ENCODE results near the gene JMJD8. TPM values are rescaled to one million over a fixed set of nuclear protein-coding genes. Genes with fewer than 3 reads are reported as not detected.

JMJD8 gene
- polyA plus RNA-seq, 1 donor (not counting 4 experiments of a cell fraction or from before 2014, with no cell fraction given) = 20.1 TPM

DNA sequence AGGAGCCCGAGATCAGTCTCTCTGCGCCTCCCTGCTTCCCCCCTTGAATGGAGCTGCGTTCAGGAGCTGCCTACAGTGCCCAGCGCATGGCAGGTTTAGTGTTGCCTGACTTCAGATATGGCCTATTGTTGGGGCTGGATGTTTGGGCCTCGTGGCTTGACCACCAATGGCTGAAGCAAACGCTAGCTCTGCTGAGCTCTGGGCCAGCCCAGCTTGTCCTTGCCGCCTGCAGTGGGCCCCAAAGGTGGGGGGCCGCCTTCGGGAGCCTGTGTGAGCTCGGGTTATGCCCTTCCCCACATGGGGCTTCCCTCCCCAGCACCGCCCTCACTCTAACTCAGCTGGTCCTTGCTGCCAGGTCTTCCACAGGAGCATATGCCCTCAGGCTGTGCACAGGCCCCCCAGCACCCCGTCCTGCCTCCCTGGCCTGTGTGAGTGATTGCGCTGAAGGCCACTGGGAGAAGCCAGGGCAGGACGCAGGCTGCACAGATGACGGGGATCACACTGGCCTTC, 46.0 kb downstream of the JMJD8 start:
- Histone ChIP-seq H3K9me1 (ENCODE audit: control insufficient read depth, extremely low read depth, insufficient read depth, low read length) (peaks cover 2% of the 10 kb centered on the region), H3K36me3 (ENCODE audit: control insufficient read depth in 2 of 2, extremely low read depth in 1 of 2, insufficient read depth in 2 of 2, low read length in 2 of 2) (peaks cover 2 to 10% of the 10 kb centered on the region in 2 experiments), H4K20me1 (ENCODE audit: control insufficient read depth, extremely low read depth, insufficient read depth, low read length) (no peaks in the 10 kb centered on the region), H3K4me1 (ENCODE audit: control insufficient read depth, extremely low read depth, insufficient read depth, low read length) (peaks cover 13% of the 10 kb centered on the region), H3K79me2 (ENCODE audit: control insufficient read depth, insufficient read depth, low read length) (peaks cover 8% of the 10 kb centered on the region), H3K4me2 (ENCODE audit: control insufficient read depth, extremely low read depth, insufficient read depth, low read depth, low read length) (no peak overlapping the region), H3K9ac (ENCODE audit: control insufficient read depth, extremely low read depth, insufficient read depth, low read length) (no peak overlapping the region), H3K27me3 (ENCODE audit: control insufficient read depth, extremely low read depth, insufficient read depth, low read length) (no peaks in the 10 kb centered on the region), H3K4me3 (ENCODE audit: control insufficient read depth in 2 of 3, extremely low read depth in 1 of 3, insufficient read depth in 2 of 3, low read depth in 1 of 3, low read length in 3 of 3) (no peak overlapping the region), H3K9me3 (ENCODE audit: control insufficient read depth, low read depth, low read length) (no peaks in the 10 kb centered on the region), H3K27ac (ENCODE audit: control insufficient read depth, insufficient read depth, low read length) (no peak overlapping the region), H2AFZ (ENCODE audit: control insufficient read depth, low read length) (no peak overlapping the region)
- DNase-seq (ENCODE audit: low read depth, low spot score) = no peak
- TF ChIP-seq EZH2 (IDR thresholded peaks at IDR 0.05; ENCODE audit: low read length) = no peak
- TF ChIP-seq, protein P1, sequence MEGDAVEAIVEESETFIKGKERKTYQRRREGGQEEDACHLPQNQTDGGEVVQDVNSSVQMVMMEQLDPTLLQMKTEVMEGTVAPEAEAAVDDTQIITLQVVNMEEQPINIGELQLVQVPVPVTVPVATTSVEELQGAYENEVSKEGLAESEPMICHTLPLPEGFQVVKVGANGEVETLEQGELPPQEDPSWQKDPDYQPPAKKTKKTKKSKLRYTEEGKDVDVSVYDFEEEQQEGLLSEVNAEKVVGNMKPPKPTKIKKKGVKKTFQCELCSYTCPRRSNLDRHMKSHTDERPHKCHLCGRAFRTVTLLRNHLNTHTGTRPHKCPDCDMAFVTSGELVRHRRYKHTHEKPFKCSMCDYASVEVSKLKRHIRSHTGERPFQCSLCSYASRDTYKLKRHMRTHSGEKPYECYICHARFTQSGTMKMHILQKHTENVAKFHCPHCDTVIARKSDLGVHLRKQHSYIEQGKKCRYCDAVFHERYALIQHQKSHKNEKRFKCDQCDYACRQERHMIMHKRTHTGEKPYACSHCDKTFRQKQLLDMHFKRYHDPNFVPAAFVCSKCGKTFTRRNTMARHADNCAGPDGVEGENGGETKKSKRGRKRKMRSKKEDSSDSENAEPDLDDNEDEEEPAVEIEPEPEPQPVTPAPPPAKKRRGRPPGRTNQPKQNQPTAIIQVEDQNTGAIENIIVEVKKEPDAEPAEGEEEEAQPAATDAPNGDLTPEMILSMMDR (optimal IDR thresholded peaks at IDR 0.05 in 1 of 3, IDR thresholded peaks at IDR 0.05 in 1 of 3, conservative IDR thresholded peaks at IDR 0.05 in 1 of 3; ENCODE audit: extremely low read depth in 1 of 3, insufficient read depth in 2 of 3, low read length in 3 of 3) = no peak
- no peak for FAIRE-seq
- dilution Hi-C loops (cut with MboI; ENCODE audit: extremely low pct_ligation_motif_present, low sequenced_read_pairs) = no loop called here

DNA sequence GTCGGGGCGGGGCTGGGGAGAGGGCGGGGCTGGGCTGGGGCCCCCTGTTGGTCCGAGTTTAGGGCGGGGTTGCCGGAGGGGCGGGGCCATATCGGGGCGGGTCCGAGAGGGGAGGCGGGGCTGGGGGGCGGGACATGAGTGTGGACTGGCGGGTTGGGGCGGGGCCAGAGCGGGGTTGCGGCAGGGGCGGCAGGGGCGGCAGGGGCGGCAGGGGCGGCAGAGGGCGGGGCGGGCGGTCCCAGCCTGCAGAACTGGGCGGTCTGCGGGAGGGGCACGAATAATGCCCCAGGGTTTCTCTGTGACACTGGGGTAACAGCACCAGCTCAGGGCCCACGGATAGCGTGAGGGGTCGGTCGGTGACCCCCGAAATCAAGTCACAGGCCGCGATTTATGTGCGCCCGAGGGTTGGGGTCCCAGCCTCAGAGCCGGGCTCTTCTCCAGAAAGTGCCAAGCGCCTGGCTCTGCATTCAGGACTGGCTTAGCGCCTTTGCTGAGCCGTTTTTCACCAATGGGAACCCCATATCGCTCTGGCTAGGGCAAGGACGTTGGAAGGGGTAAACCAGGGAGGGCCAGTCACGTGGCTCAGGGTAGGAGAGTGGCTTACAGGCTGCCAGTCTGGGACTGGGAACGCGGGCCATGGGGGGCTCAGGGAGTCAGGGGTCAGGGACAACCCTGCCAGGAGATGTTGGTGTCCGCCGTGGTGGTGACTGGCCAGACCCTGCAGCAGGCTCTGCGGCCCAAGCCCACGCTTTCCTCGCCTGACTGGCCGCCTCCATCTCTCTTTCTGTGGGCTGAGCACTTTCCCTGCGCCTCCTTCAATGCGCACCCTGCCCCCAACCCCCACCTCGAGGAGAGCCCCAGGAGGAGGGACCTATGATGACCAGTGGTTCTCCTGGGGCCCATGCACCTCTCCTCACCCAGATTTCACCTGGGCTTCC, 46.8 kb downstream of the JMJD8 start:
- Histone ChIP-seq H3K4me2 (ENCODE audit: control insufficient read depth, extremely low read depth, insufficient read depth, low read depth, low read length) (peak overlapping the region; percentile 56), H3K9me3 (ENCODE audit: control insufficient read depth, low read depth, low read length) (no peaks in the 10 kb centered on the region), H3K9ac (ENCODE audit: control insufficient read depth, extremely low read depth, insufficient read depth, low read length) (peak overlapping the region; percentile 85), H3K36me3 (ENCODE audit: control insufficient read depth in 2 of 2, extremely low read depth in 1 of 2, insufficient read depth in 2 of 2, low read length in 2 of 2) (peaks cover 2 to 10% of the 10 kb centered on the region in 2 experiments), H3K9me1 (ENCODE audit: control insufficient read depth, extremely low read depth, insufficient read depth, low read length) (no peaks in the 10 kb centered on the region), H3K4me1 (ENCODE audit: control insufficient read depth, extremely low read depth, insufficient read depth, low read length) (peaks cover 8% of the 10 kb centered on the region), H3K27ac (ENCODE audit: control insufficient read depth, insufficient read depth, low read length) (peak overlapping the region; percentile 90), H3K4me3 (ENCODE audit: control insufficient read depth in 2 of 3, extremely low read depth in 1 of 3, insufficient read depth in 2 of 3, low read depth in 1 of 3, low read length in 3 of 3) (peak overlapping the region; percentile 74 to 85 (median 83)), H3K27me3 (ENCODE audit: control insufficient read depth, extremely low read depth, insufficient read depth, low read length) (no peaks in the 10 kb centered on the region), H4K20me1 (ENCODE audit: control insufficient read depth, extremely low read depth, insufficient read depth, low read length) (no peaks in the 10 kb centered on the region), H3K79me2 (ENCODE audit: control insufficient read depth, insufficient read depth, low read length) (peaks cover 8% of the 10 kb centered on the region), H2AFZ (ENCODE audit: control insufficient read depth, low read length) (peak overlapping the region; percentile 95)
- dilution Hi-C loops (cut with MboI; ENCODE audit: extremely low pct_ligation_motif_present, low sequenced_read_pairs) = no loop called here
- FAIRE-seq = no peak
- TF ChIP-seq, protein P1 (optimal IDR thresholded peaks at IDR 0.05 in 1 of 3, IDR thresholded peaks at IDR 0.05 in 1 of 3, conservative IDR thresholded peaks at IDR 0.05 in 1 of 3; ENCODE audit: extremely low read depth in 1 of 3, insufficient read depth in 2 of 3, low read length in 3 of 3) = no peak
- TF ChIP-seq EZH2 (IDR thresholded peaks at IDR 0.05; ENCODE audit: low read length) = no peak
- peak; percentile 60 for DNase-seq (ENCODE audit: low read depth, low spot score)

Data from keratinocyte (primary cell).